CD14-positive monocyte (primary cell): Measurements from ENCODE around the gene ANKRD34B. TPM values are rescaled to one million over a fixed set of nuclear protein-coding genes. Genes with fewer than 3 reads are reported as not detected.
A peak's percentile ranks its signal among the peaks of the same experiment; 100 is the strongest.

ENCODE experiments used
- DNase-seq, 3 donors: peaks; one replicate each; pipeline ENCODE4 v3.0.0-alpha.2; 2011 to 2022
- H2AFZ ChIP-seq: 2 replicates; pipeline ENCODE4 v1.6.0; 2012; ENCODE audit warnings: mild to moderate bottlenecking, low read depth, low read length, inconsistent platforms; ENCODE audit not compliant: insufficient read depth, poor library complexity, severe bottlenecking
- H3K27ac ChIP-seq, 2 donors: 1 replicate in 1 of 2; 2 replicates in 1 of 2; pipeline ENCODE4 v1.5.1; 2012 to 2013; ENCODE audit warnings: low read length in 2 of 2, control low read depth in 1 of 2, inconsistent platforms in 1 of 2, low read depth in 1 of 2, mild to moderate bottlenecking in 1 of 2
- H3K27me3 ChIP-seq, 2 donors: one replicate each; pipeline versions ENCODE4 v1.6.0 to v1.6.1; 2011 to 2013; ENCODE audit warnings: low read length in 2 of 2; ENCODE audit not compliant: control insufficient read depth in 2 of 2, insufficient read depth in 2 of 2
- H3K36me3 ChIP-seq, 2 donors: replicated peaks in 1 of 2; 1 replicate in 1 of 2; 2 replicates in 1 of 2; pipeline versions ENCODE4 v1.5.1 to v1.6.1; 2012 to 2013; ENCODE audit warnings: low read length in 2 of 2, control low read depth in 1 of 2, inconsistent platforms in 1 of 2, mild to moderate bottlenecking in 1 of 2; ENCODE audit not compliant: insufficient read depth in 2 of 2, control insufficient read depth in 1 of 2
- H3K4me1 ChIP-seq, 2 donors: 1 replicate in 1 of 2; 2 replicates in 1 of 2; pipeline versions ENCODE4 v1.5.1 to v1.6.1; 2012 to 2013; ENCODE audit warnings: low read length in 2 of 2, control low read depth in 1 of 2, inconsistent platforms in 1 of 2, mild to moderate bottlenecking in 1 of 2, moderate library complexity in 1 of 2; ENCODE audit not compliant: insufficient read depth in 2 of 2, control insufficient read depth in 1 of 2
- H3K4me2 ChIP-seq: replicated peaks from 2 replicates; pipeline ENCODE3; 2012; ENCODE audit warnings: low read length, moderate library complexity, mild to moderate bottlenecking; ENCODE audit not compliant: poor library complexity, severe bottlenecking; ENCODE audit errors: extremely low read depth
- H3K4me3 ChIP-seq, 3 experiments: fragments of 200-600 bp in 1 of 3; sonication (generic) in 1 of 3; replicated peaks in 1 of 3; 1 replicate in 2 of 3; 2 replicates in 1 of 3; pipeline ENCODE4 v1.5.1; 2011 to 2013; ENCODE audit warnings: low read length in 3 of 3, mild to moderate bottlenecking in 3 of 3, control low read depth in 2 of 3, low read depth in 2 of 3, inconsistent platforms in 1 of 3, moderate library complexity in 1 of 3
- H3K79me2 ChIP-seq: 2 replicates; pipeline ENCODE4 v1.6.0; 2012; ENCODE audit warnings: mild to moderate bottlenecking, control low read depth, inconsistent platforms, low read length, moderate library complexity; ENCODE audit not compliant: insufficient read depth
- H3K9ac ChIP-seq: 2 replicates; pipeline ENCODE4 v1.6.0; 2017; ENCODE audit warnings: low read length, mild to moderate bottlenecking; ENCODE audit not compliant: insufficient read depth, poor library complexity, severe bottlenecking
- H3K9me3 ChIP-seq, 2 donors: replicated peaks in 1 of 2; 1 replicate in 1 of 2; 2 replicates in 1 of 2; pipeline versions ENCODE4 v1.5.1 to v1.6.1; 2012 to 2013; ENCODE audit warnings: low read length in 2 of 2, control low read depth in 1 of 2; ENCODE audit not compliant: control insufficient read depth in 1 of 2, insufficient read depth in 1 of 2
- H4K20me1 ChIP-seq: 2 replicates; pipeline ENCODE4 v1.6.0; 2012; ENCODE audit warnings: mild to moderate bottlenecking, low read length, control low read depth, moderate library complexity; ENCODE audit not compliant: insufficient read depth
- H3K27ac Mint-ChIP-seq, 7 donors: one replicate each; pipeline ENCODE4 v1.8.0; 2020; ENCODE audit warnings: mild to moderate bottlenecking in 7 of 7, mixed read lengths in 7 of 7, moderate library complexity in 6 of 7, inconsistent platforms in 2 of 7
- H3K27me3 Mint-ChIP-seq, 3 donors: one replicate each; pipeline ENCODE4 v1.8.0; 2021 to 2022; ENCODE audit warnings: low read depth in 3 of 3, mild to moderate bottlenecking in 3 of 3, mixed read lengths in 3 of 3, moderate library complexity in 3 of 3, inconsistent platforms in 1 of 3
- H3K36me3 Mint-ChIP-seq, 2 donors: one replicate each; pipeline ENCODE4 v1.8.0; 2020; ENCODE audit warnings: mixed read lengths in 2 of 2, inconsistent platforms in 1 of 2, mild to moderate bottlenecking in 1 of 2
- H3K4me1 Mint-ChIP-seq: one replicate; pipeline ENCODE4 v1.8.0; 2020; ENCODE audit warnings: mild to moderate bottlenecking, mixed read lengths
- H3K4me3 Mint-ChIP-seq, 2 donors: one replicate each; pipeline ENCODE4 v1.8.0; 2020; ENCODE audit warnings: mild to moderate bottlenecking in 2 of 2, mixed read lengths in 2 of 2, moderate library complexity in 1 of 2
- H3K9me3 Mint-ChIP-seq, 7 donors: one replicate each; pipeline ENCODE4 v1.8.0; 2020 to 2022; ENCODE audit warnings: mixed read lengths in 7 of 7, mild to moderate bottlenecking in 6 of 7, moderate library complexity in 6 of 7, inconsistent platforms in 2 of 7
- CTCF ChIP-seq: fragments of 200-600 bp; IDR thresholded peaks from one replicate; pipeline ENCODE4 v1.8.0; 2022; ENCODE audit warnings: antibody characterized with exemption, mild to moderate bottlenecking
- WGBS: methylation state at CpG from one replicate; pipeline ENCODE4 v1.1.5; 2013; ENCODE audit warnings: missing lambda C conversion rate; ENCODE audit not compliant: insufficient coverage; 5-methylcytosine and 5-hydroxymethylcytosine counted together
- intact Hi-C, 2 donors: fragments of 100-400 bp; cut with micrococcal nuclease; formaldehyde crosslinking; loops; one replicate each; pipeline versions ENCODE4 v1.15.0 to v1.15.1; 2023
- polyA plus RNA-seq, 3 donors: library from polyadenylated mRNA; depleted of rRNA in 1 of 3; unstranded in 2 of 3; stranded (reverse) in 1 of 3; fragments of 300-500 nt in 2 of 3; fragments of >200 nt in 1 of 3; fragmentation: Illumina TruSeq in 2 of 3; gene quantifications; 1 replicate in 2 of 3; 2 replicates in 1 of 3; pipeline ENCODE4 v1.2.3, GENCODE V29; 2012 to 2021
- small RNA-seq: library from RNA; depleted of rRNA; stranded (forward); fragments of <200 nt; gene quantifications from one replicate; pipeline ENCODE3, GENCODE V24; 2012; ENCODE audit warnings: low read depth; ENCODE audit not compliant: insufficient read length

The ANKRD34B gene
- polyA plus RNA-seq, 3 donors: 0.43 to 2.0 (median 1.3) TPM

GRCh38 chr5:80507663-80508062 is 62.4 kb downstream of the ANKRD34B start:
- Histone ChIP-seq H3K27me3 (no peaks in the 10 kb centered on the region), H4K20me1 (no peaks in the 10 kb centered on the region), H3K4me2 (no peak overlapping the region), H3K79me2 (peaks cover 2% of the 10 kb centered on the region), H3K4me3 (no peak overlapping the region), H3K9me3 (no peaks in the 10 kb centered on the region), H3K9ac (no peak overlapping the region), H3K36me3 (peaks cover 12 to 47% of the 10 kb centered on the region in 2 donors), H3K4me1 (peaks cover 26 to 32% of the 10 kb centered on the region in 2 donors), H3K27ac (no peak overlapping the region), H2AFZ (no peak overlapping the region)
- intact Hi-C loops: no loop called here
- Mint-ChIP-seq H3K36me3 (peaks cover 32 to 51% of the 10 kb centered on the region in 2 donors), H3K9me3 (peaks cover 0 to 3% (median 0%) of the 10 kb centered on the region in 7 donors), H3K4me1 (peaks cover 36% of the 10 kb centered on the region), H3K4me3 (no peak overlapping the region), H3K27ac (peak overlapping the region in 2 of 7 donors; percentile 51 to 58), H3K27me3 (no peaks in the 10 kb centered on the region)
- no peak for DNase-seq
- 75% methylated on average over 2 of the region's 3 CpGs for WGBS
- no peak for TF ChIP-seq CTCF

Small RNA genes lying within 50 kb of the gene (small RNA-seq; reads per million reads assigned to genes)
- not detected for gene DBIP2

Other genes with a start within 250 kb of the ANKRD34B start
- gene ZFYVE16, start 162.2 kb downstream of the ANKRD34B start, polyA plus RNA-seq: 10 to 100 TPM in 2 of 3 donors, 1 to 10 TPM in 1; 9.4 to 15.8 (median 10.7) TPM
- 10 to 100 TPM in 1 of 3 donors, 1 to 10 TPM in 2; 3.2 to 10.2 (median 4.5) TPM for gene FAM151B, start 82.2 kb downstream of the ANKRD34B start, polyA plus RNA-seq
- gene MSH3, start 84.4 kb upstream of the ANKRD34B start, polyA plus RNA-seq: 1 to 10 TPM; 4.5 to 9.9 (median 8.0) TPM
- 1 to 10 TPM in 2 of 3 donors, under 1 TPM in 1; 0.75 to 2.9 (median 1.1) TPM for gene DHFR, start 84.7 kb upstream of the ANKRD34B start, polyA plus RNA-seq